Measurements from ENCODE around the gene UQCRC1.

The UQCRC1 gene

DNA sequence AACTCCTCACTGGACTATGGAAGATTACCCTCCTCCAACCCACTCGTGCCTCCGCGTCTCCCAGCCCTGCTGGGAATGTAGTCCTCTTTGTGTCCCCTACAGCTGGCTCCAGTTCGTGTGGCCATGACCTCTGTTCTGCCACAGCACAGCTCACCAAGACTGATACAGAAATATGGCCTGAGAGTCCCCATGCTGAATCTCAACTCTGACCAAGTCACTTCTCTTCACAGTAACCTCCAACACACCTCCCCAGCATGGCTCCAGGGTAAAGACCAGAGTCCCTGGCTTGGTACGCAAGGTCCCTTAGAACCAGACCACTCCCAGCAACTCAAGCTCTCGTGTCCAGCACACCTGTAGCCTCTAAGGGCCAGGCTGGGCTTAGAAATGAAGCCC, 12.0 kb downstream of the UQCRC1 start:
- Histone ChIP-seq H3K4me1 (ENCODE audit: insufficient read depth, insufficient read length) (peaks cover 52% of the 10 kb centered on the region), H3K4me3 (ENCODE audit: insufficient read length, low read depth) (no peak overlapping the region), H3K9me3 (ENCODE audit: insufficient read depth, low read length) (no peaks in the 10 kb centered on the region), H3K36me3 (ENCODE audit: insufficient read depth, insufficient read length, low read length) (peaks cover 74% of the 10 kb centered on the region), H3K27me3 (ENCODE audit: insufficient read depth, insufficient read length) (no peaks in the 10 kb centered on the region), H3K9ac (ENCODE audit: insufficient read length, low read depth) (peak overlapping the region; percentile 43)
- TF ChIP-seq SUZ12 (IDR thresholded peaks at IDR 0.05; ENCODE audit: extremely low read depth, insufficient read depth, insufficient read length) (no peak), ZNF274 (IDR thresholded peaks at IDR 0.05; ENCODE audit: low read depth, low read length) (no peak), YY1 (IDR thresholded peaks at IDR 0.05; ENCODE audit: insufficient read depth, insufficient read length) (no peak)
- no peak for DNase-seq (ENCODE audit: low read depth, low spot score)

DNA sequence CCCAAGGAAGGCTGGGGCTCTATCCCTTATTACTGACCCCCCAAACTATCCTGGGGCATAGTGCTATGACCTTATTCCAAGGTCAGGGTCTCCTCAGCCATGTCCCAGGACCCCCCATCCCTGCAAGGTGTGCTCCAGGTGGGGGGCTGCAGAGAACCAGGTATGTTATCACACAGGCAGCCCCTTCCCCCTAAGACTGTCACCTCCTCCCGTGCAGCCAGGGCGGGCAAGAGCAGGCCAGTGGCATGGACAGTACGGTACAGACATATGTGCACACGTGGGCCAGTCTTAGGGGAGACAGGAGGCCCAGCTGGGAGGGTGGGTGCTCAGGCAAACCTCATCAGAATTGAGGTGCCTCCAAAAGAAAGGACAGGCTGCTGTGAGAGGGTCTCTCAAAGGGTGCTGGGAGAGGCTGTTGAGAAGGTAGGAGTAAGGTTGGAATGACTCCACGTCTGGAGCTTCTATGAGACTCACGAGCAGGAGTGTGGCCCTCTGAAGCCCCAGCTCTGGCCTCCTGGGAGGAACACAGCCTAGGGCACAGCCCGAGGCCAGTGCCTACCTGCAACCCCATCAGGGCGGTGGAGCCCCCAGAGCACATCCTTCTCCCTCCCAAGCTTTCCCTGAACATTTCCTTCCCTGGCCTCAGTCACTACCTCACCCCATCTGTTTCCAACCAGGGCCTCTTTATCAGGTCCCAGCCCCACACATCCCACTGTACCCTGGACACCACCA, 12.6 kb downstream of the UQCRC1 start:
- no peaks in the 10 kb centered on the region for H3K9me3 ChIP-seq (ENCODE audit: insufficient read depth, low read length)
- no peak overlapping the region for H3K9ac ChIP-seq (ENCODE audit: insufficient read length, low read depth)
- no peak overlapping the region for H3K4me3 ChIP-seq (ENCODE audit: insufficient read length, low read depth)
- TF ChIP-seq YY1 (IDR thresholded peaks at IDR 0.05; ENCODE audit: insufficient read depth, insufficient read length): no peak
- TF ChIP-seq ZNF274 (IDR thresholded peaks at IDR 0.05; ENCODE audit: low read depth, low read length): no peak
- TF ChIP-seq SUZ12 (IDR thresholded peaks at IDR 0.05; ENCODE audit: extremely low read depth, insufficient read depth, insufficient read length): no peak
- peaks cover 76% of the 10 kb centered on the region for H3K36me3 ChIP-seq (ENCODE audit: insufficient read depth, insufficient read length, low read length)
- DNase-seq (ENCODE audit: low read depth, low spot score): no peak
- H3K4me1 ChIP-seq (ENCODE audit: insufficient read depth, insufficient read length): peaks cover 52% of the 10 kb centered on the region
- no peaks in the 10 kb centered on the region for H3K27me3 ChIP-seq (ENCODE audit: insufficient read depth, insufficient read length)

DNA sequence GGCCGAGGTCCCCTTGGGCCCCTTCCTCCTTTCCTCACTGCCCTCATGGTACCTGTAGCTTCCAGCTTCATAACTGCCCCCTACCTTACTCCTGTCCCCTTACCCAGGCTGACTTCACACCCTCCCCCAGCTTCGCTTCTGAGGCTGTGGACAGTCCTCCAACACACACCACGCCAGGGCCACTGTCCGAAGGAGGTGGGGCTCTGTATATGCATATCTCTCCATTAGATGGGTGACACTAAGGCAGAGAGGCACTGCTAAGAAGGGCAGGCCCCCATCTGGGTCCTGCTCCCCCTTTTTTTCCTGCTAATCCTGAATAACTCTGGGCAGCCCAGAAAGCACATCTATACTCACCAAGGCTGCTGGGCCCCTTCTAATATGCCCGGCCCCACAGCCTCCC, 13.3 kb downstream of the UQCRC1 start:
- peaks cover 52% of the 10 kb centered on the region for H3K4me1 ChIP-seq (ENCODE audit: insufficient read depth, insufficient read length)
- H3K9ac ChIP-seq (ENCODE audit: insufficient read length, low read depth): peak overlapping the region; percentile 58
- no peaks in the 10 kb centered on the region for H3K27me3 ChIP-seq (ENCODE audit: insufficient read depth, insufficient read length)
- TF ChIP-seq YY1 (IDR thresholded peaks at IDR 0.05; ENCODE audit: insufficient read depth, insufficient read length) (no peak), SUZ12 (IDR thresholded peaks at IDR 0.05; ENCODE audit: extremely low read depth, insufficient read depth, insufficient read length) (no peak), ZNF274 (IDR thresholded peaks at IDR 0.05; ENCODE audit: low read depth, low read length) (no peak)
- no peak for DNase-seq (ENCODE audit: low read depth, low spot score)
- H3K36me3 ChIP-seq (ENCODE audit: insufficient read depth, insufficient read length, low read length): peaks cover 76% of the 10 kb centered on the region
- H3K9me3 ChIP-seq (ENCODE audit: insufficient read depth, low read length): no peaks in the 10 kb centered on the region
- no peak overlapping the region for H3K4me3 ChIP-seq (ENCODE audit: insufficient read length, low read depth)

DNA sequence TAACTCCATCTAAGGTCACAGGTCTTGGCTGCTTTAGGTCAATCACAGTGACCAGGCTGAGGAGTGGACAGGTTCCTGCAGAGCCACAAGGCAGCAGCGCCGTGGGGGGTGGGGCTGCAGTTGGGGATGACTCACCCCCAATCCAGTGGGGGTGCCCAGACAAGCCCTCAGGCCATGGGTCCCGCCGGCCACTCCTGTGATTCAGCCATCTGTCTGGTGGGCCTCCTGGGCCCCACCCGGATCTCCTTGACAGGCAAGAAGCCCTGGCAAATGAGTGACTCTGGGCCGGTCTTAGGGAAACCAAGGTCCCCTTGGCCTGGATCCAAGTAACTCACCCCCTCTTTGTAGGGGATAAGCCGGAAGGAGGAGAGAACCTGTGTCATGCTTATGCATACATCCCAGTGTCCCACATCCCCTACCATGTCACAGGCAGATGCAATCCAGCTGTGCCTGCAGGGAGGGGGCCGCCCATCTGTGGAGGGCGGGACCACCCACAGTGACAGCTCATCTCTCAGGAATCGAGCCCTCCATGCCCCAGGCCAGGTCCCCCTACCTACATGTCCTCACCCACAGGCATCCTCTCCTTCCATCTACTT, 13.8 kb downstream of the UQCRC1 start:
- H3K4me1 ChIP-seq (ENCODE audit: insufficient read depth, insufficient read length): peaks cover 52% of the 10 kb centered on the region
- DNase-seq (ENCODE audit: low read depth, low spot score): peak; percentile 54
- TF ChIP-seq SUZ12 (IDR thresholded peaks at IDR 0.05; ENCODE audit: extremely low read depth, insufficient read depth, insufficient read length): no peak
- TF ChIP-seq ZNF274 (IDR thresholded peaks at IDR 0.05; ENCODE audit: low read depth, low read length): no peak
- no peak for TF ChIP-seq YY1 (IDR thresholded peaks at IDR 0.05; ENCODE audit: insufficient read depth, insufficient read length)
- H3K4me3 ChIP-seq (ENCODE audit: insufficient read length, low read depth): no peak overlapping the region
- peaks cover 76% of the 10 kb centered on the region for H3K36me3 ChIP-seq (ENCODE audit: insufficient read depth, insufficient read length, low read length)
- no peaks in the 10 kb centered on the region for H3K27me3 ChIP-seq (ENCODE audit: insufficient read depth, insufficient read length)
- no peaks in the 10 kb centered on the region for H3K9me3 ChIP-seq (ENCODE audit: insufficient read depth, low read length)
- no peak overlapping the region for H3K9ac ChIP-seq (ENCODE audit: insufficient read length, low read depth)

DNA sequence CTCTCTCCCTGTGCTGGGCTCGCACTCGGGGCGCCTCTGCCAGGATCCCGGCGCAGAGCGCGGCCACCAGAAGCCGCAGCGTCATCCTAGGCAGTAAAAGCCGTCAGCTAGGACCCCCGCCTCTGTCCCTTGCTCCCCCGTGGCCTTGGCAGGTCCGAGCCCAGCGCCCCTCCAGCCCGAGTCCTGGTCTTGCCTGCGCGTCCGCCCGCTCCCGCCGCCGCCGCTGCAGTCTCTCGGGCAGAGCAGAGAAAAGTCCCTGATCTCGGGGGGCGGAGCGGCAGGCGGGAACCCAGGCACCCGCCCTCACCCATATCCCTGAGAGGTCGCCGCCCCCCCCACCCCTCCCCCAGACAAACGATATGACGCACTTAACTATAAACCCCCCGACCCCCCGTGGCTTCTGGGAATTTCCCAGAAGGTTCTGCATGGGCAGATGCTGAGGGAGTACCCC, 14.3 kb downstream of the UQCRC1 start, which contains the start of gene COL7A1:
Gene COL7A1, minus strand, starts transcription at position 255 of the 451 bp plus-strand sequence. Its CDS starts 170 bp downstream, at position 85.
- H3K9me3 ChIP-seq (ENCODE audit: insufficient read depth, low read length): no peaks in the 10 kb centered on the region
- H3K4me3 ChIP-seq (ENCODE audit: insufficient read length, low read depth): no peak within 1 kb of the TSS
- H3K9ac ChIP-seq (ENCODE audit: insufficient read length, low read depth): peak within 1 kb of the TSS; percentile 59
- peaks cover 53% of the 10 kb centered on the region for H3K4me1 ChIP-seq (ENCODE audit: insufficient read depth, insufficient read length)
- TF ChIP-seq ZNF274 (IDR thresholded peaks at IDR 0.05; ENCODE audit: low read depth, low read length) (no peak), YY1 (IDR thresholded peaks at IDR 0.05; ENCODE audit: insufficient read depth, insufficient read length) (no peak), SUZ12 (IDR thresholded peaks at IDR 0.05; ENCODE audit: extremely low read depth, insufficient read depth, insufficient read length) (no peak)
- no peaks in the 10 kb centered on the region for H3K27me3 ChIP-seq (ENCODE audit: insufficient read depth, insufficient read length)
- peaks cover 76% of the 10 kb centered on the region for H3K36me3 ChIP-seq (ENCODE audit: insufficient read depth, insufficient read length, low read length)
- no peak for DNase-seq (ENCODE audit: low read depth, low spot score)

DNA sequence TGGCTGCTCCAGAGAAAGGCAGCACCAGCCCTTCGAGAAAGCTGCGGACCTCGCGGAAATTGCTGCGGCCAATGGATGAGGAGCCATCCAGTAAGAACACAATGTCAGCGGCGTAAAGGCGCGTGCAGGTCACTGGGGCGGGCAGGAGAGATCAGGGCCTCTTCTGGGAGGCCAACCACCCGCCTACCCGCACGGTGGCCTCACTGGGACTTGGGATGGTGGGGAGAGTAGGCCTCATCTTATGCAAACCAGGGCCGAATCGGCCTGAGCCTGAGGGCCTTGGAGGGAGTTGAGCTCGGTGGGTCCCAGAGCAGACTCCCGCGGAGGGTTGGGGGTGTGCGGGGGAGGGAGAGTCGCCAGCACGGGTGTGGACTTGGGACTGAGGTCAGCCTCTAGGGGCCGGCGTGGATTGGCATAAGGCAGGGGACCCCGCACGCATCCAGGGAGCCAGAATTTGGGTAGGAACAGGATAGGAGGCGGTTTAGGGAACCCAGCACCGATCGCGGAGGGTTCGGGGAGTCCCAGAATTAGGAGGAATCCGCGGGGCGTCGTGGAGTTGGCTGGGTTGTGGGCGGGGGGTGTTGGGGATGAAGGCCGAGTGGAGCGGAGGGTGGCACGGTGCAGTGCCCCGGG, 14.9 kb downstream of the UQCRC1 start:
- Histone ChIP-seq H3K9ac (ENCODE audit: insufficient read length, low read depth) (peak overlapping the region; percentile 59), H3K4me1 (ENCODE audit: insufficient read depth, insufficient read length) (peaks cover 55% of the 10 kb centered on the region), H3K4me3 (ENCODE audit: insufficient read length, low read depth) (no peak overlapping the region), H3K27me3 (ENCODE audit: insufficient read depth, insufficient read length) (no peaks in the 10 kb centered on the region), H3K9me3 (ENCODE audit: insufficient read depth, low read length) (no peaks in the 10 kb centered on the region), H3K36me3 (ENCODE audit: insufficient read depth, insufficient read length, low read length) (peaks cover 76% of the 10 kb centered on the region)
- TF ChIP-seq YY1 (IDR thresholded peaks at IDR 0.05; ENCODE audit: insufficient read depth, insufficient read length) (no peak), ZNF274 (IDR thresholded peaks at IDR 0.05; ENCODE audit: low read depth, low read length) (no peak), SUZ12 (IDR thresholded peaks at IDR 0.05; ENCODE audit: extremely low read depth, insufficient read depth, insufficient read length) (no peak)
- no peak for DNase-seq (ENCODE audit: low read depth, low spot score)

DNA sequence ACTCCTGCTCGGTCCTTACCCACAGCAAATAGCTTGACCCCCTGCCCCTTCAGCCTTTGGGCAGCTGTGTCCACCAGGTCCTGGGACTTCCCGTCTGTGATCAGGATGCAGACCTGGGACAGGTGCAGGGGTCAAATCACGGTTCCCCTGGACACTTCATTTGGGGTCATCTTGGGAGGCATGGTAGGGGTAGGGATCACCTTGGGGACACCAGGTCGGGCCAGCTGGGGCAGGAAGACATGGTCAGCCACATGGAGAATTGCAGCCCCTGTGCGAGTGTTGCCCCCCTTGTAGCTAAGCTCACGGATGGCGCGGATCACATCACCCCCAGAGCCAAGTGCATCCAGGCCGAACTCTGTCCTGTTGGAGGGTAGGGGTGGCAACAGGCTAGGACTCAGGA, 16.1 kb downstream of the UQCRC1 start:
- no peaks in the 10 kb centered on the region for H3K27me3 ChIP-seq (ENCODE audit: insufficient read depth, insufficient read length)
- peaks cover 78% of the 10 kb centered on the region for H3K36me3 ChIP-seq (ENCODE audit: insufficient read depth, insufficient read length, low read length)
- no peak overlapping the region for H3K9ac ChIP-seq (ENCODE audit: insufficient read length, low read depth)
- no peak for TF ChIP-seq SUZ12 (IDR thresholded peaks at IDR 0.05; ENCODE audit: extremely low read depth, insufficient read depth, insufficient read length)
- no peak for TF ChIP-seq YY1 (IDR thresholded peaks at IDR 0.05; ENCODE audit: insufficient read depth, insufficient read length)
- no peak for TF ChIP-seq ZNF274 (IDR thresholded peaks at IDR 0.05; ENCODE audit: low read depth, low read length)
- H3K4me1 ChIP-seq (ENCODE audit: insufficient read depth, insufficient read length): peaks cover 46% of the 10 kb centered on the region
- DNase-seq (ENCODE audit: low read depth, low spot score): no peak
- H3K4me3 ChIP-seq (ENCODE audit: insufficient read length, low read depth): no peak overlapping the region
- H3K9me3 ChIP-seq (ENCODE audit: insufficient read depth, low read length): no peaks in the 10 kb centered on the region
